DND-41 (cell line): ENCODE results near the gene FOXRED2.

Experiments used
- ATAC-seq: fragments of 200-7000 bp; cut with Tn5 transposase; 3 replicates; pipeline ENCODE4 v1.9.1; 2021; ENCODE audit warnings: low read depth; ENCODE audit not compliant: insufficient read depth
- DNase-seq: peaks from one replicate; pipeline ENCODE4 v3.0.0-alpha.2; 2020
- H2AFZ ChIP-seq: 2 replicates; pipeline ENCODE4 v1.6.0; 2012; ENCODE audit warnings: low read depth, low read length
- H3K27ac ChIP-seq: 2 replicates; pipeline ENCODE4 v1.5.1; 2012; ENCODE audit warnings: low read length, inconsistent platforms
- H3K27me3 ChIP-seq: fragments of 200-600 bp; sonication (generic); 2 replicates; pipeline ENCODE4 v1.6.0; 2012; ENCODE audit warnings: low read length, mild to moderate bottlenecking, inconsistent platforms; ENCODE audit not compliant: insufficient read depth, poor library complexity
- H3K36me3 ChIP-seq: 2 replicates; pipeline ENCODE4 v1.5.1; 2012; ENCODE audit warnings: low read length, inconsistent platforms; ENCODE audit not compliant: insufficient read depth
- H3K4me1 ChIP-seq: 2 replicates; pipeline ENCODE4 v1.5.1; 2012; ENCODE audit warnings: mild to moderate bottlenecking, low read length; ENCODE audit not compliant: insufficient read depth
- H3K4me2 ChIP-seq: 2 replicates; pipeline ENCODE4 v1.6.0; 2012; ENCODE audit warnings: mild to moderate bottlenecking, moderate library complexity, low read length, inconsistent platforms; ENCODE audit not compliant: insufficient read depth
- H3K4me3 ChIP-seq, 2 experiments: fragments of 200-600 bp in 1 of 2; shearing (Covaris generic) in 1 of 2; 2 replicates each; pipeline ENCODE4 v1.5.1; 2012 to 2016; ENCODE audit warnings: inconsistent platforms in 2 of 2, low read length in 2 of 2, mild to moderate bottlenecking in 2 of 2, low read depth in 1 of 2, moderate library complexity in 1 of 2
- H3K79me2 ChIP-seq: 2 replicates; pipeline ENCODE4 v1.6.0; 2012; ENCODE audit warnings: low read length, inconsistent platforms; ENCODE audit not compliant: insufficient read depth
- H3K9ac ChIP-seq: 2 replicates; pipeline ENCODE4 v1.6.0; 2012; ENCODE audit warnings: low read depth, mild to moderate bottlenecking, inconsistent platforms, low read length, moderate library complexity
- H3K9me3 ChIP-seq: 2 replicates; pipeline ENCODE4 v1.5.1; 2012; ENCODE audit warnings: low read length, moderate library complexity, mild to moderate bottlenecking, inconsistent platforms; ENCODE audit not compliant: insufficient read depth, severe bottlenecking
- H4K20me1 ChIP-seq: 2 replicates; pipeline ENCODE4 v1.6.0; 2012; ENCODE audit warnings: low read length; ENCODE audit not compliant: insufficient read depth
- CTCF ChIP-seq: IDR thresholded peaks from 2 replicates; pipeline ENCODE4 v1.5.1; 2012; ENCODE audit warnings: borderline replicate concordance, low read length, moderate library complexity, mild to moderate bottlenecking; ENCODE audit not compliant: poor library complexity, severe bottlenecking; ENCODE audit errors: extremely low read depth
- EZH2 ChIP-seq: IDR thresholded peaks from 3 replicates; pipeline ENCODE4 v1.6.1; 2012; ENCODE audit warnings: borderline replicate concordance, low read depth, mild to moderate bottlenecking, moderate library complexity, low read length, inconsistent platforms; ENCODE audit not compliant: severe bottlenecking

The FOXRED2 gene

GRCh38 chr22:36467042-36467810, 39.6 kb downstream of the FOXRED2 start:
- Histone ChIP-seq H3K27ac (peak overlapping the region; percentile 65), H3K4me3 (no peak overlapping the region), H3K36me3 (peaks cover 50% of the 10 kb centered on the region), H3K79me2 (no peaks in the 10 kb centered on the region), H4K20me1 (no peaks in the 10 kb centered on the region), H3K27me3 (no peaks in the 10 kb centered on the region), H3K4me1 (peaks cover 17% of the 10 kb centered on the region), H3K4me2 (no peak overlapping the region), H2AFZ (no peak overlapping the region), H3K9ac (no peak overlapping the region), H3K9me3 (no peaks in the 10 kb centered on the region)
- DNase-seq (no peak), ATAC-seq (no peak)
- no peak for TF ChIP-seq CTCF
- TF ChIP-seq EZH2, result no peak

- Histone ChIP-seq H3K4me2 (no peak overlapping the region), H3K27ac (peak overlapping the region; percentile 23; the same call in 1 of the 2 replicates), H3K79me2 (no peaks in the 10 kb centered on the region), H3K9ac (no peak overlapping the region), H3K4me1 (peaks cover 17% of the 10 kb centered on the region), H4K20me1 (no peaks in the 10 kb centered on the region), H3K9me3 (no peaks in the 10 kb centered on the region), H3K4me3 (no peak overlapping the region), H3K36me3 (peaks cover 43% of the 10 kb centered on the region), H2AFZ (no peak overlapping the region), H3K27me3 (no peaks in the 10 kb centered on the region)
- TF ChIP-seq CTCF, result no peak
- TF ChIP-seq EZH2, result no peak
- DNase-seq (no peak), ATAC-seq (no peak)
These were observed 40.6 kb downstream of the FOXRED2 start for GRCh38 chr22:36466258-36466657.

- Histone ChIP-seq H3K9ac (no peak overlapping the region), H3K27me3 (no peaks in the 10 kb centered on the region), H4K20me1 (no peaks in the 10 kb centered on the region), H3K4me1 (peaks cover 17% of the 10 kb centered on the region), H3K79me2 (no peaks in the 10 kb centered on the region), H3K4me3 (no peak overlapping the region), H3K9me3 (no peaks in the 10 kb centered on the region), H2AFZ (no peak overlapping the region), H3K27ac (no peak overlapping the region), H3K36me3 (peaks cover 37% of the 10 kb centered on the region), H3K4me2 (no peak overlapping the region)
- DNase-seq, result no peak
- no peak for TF ChIP-seq CTCF
- no peak for TF ChIP-seq EZH2
- ATAC-seq, result no peak
These were observed 41.4 kb downstream of the FOXRED2 start for GRCh38 chr22:36465232-36466021.
